Prostate gland (tissue), 2 donors: ENCODE data around the gene PECR.

Experiments
- POLR2A ChIP-seq: fragments of 450-650 bp; IDR thresholded peaks from one replicate; pipeline ENCODE4 v1.6.1; 2016; ENCODE audit warnings: antibody characterized with exemption, mild to moderate bottlenecking
- TF ChIP-seq, protein P1 (sequence below), 4 experiments: fragments of 200-600 bp in 2 of 4; fragments of 450-650 bp in 2 of 4; sonication (generic) in 2 of 4; IDR thresholded peaks; 1 replicate in 3 of 4; 2 replicates in 1 of 4; pipeline ENCODE4 v1.5.1; 2016 to 2019; ENCODE audit warnings: antibody characterized with exemption in 4 of 4, mild to moderate bottlenecking in 2 of 4, moderate library complexity in 2 of 4

DNA sequence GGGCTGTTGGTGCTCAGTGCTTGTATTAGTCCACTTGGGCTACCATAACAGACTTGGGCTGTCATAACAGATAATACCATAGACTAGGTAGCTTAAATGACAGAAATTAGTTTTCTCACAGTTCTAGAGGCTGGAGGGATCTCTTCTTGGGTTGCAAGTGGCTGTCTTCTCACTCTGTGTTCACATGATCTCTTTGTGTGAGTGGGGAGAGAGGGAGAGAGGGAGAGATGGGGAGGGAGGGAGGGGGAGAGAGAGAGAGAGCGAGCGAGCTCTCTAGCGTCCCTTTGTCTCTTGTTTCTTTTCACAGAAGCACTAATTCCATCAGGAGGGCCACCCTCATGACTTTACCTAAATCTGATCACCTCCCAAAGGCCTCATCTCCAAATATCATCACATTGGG is 23.1 kb upstream of the PECR start:
- TF ChIP-seq POLR2A, result no peak
- TF ChIP-seq, protein P1, sequence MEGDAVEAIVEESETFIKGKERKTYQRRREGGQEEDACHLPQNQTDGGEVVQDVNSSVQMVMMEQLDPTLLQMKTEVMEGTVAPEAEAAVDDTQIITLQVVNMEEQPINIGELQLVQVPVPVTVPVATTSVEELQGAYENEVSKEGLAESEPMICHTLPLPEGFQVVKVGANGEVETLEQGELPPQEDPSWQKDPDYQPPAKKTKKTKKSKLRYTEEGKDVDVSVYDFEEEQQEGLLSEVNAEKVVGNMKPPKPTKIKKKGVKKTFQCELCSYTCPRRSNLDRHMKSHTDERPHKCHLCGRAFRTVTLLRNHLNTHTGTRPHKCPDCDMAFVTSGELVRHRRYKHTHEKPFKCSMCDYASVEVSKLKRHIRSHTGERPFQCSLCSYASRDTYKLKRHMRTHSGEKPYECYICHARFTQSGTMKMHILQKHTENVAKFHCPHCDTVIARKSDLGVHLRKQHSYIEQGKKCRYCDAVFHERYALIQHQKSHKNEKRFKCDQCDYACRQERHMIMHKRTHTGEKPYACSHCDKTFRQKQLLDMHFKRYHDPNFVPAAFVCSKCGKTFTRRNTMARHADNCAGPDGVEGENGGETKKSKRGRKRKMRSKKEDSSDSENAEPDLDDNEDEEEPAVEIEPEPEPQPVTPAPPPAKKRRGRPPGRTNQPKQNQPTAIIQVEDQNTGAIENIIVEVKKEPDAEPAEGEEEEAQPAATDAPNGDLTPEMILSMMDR (IDR thresholded peaks at IDR 0.05), result no peak
